Effector memory CD4-positive, alpha-beta T cell (primary cell): ENCODE measurements around the gene VSNL1.

Experiments
- DNase-seq, 3 donors: peaks; one replicate each; pipeline ENCODE4 v3.0.0-alpha.2; 2020
- H3K27ac ChIP-seq: 2 replicates; pipeline ENCODE4 v1.7.0; 2013; ENCODE audit warnings: mild to moderate bottlenecking, low read length, moderate library complexity; ENCODE audit not compliant: insufficient read depth, poor library complexity, severe bottlenecking
- H3K27me3 ChIP-seq: replicated peaks from 2 replicates; pipeline ENCODE4 v1.7.0; 2013; ENCODE audit warnings: mild to moderate bottlenecking, low read length; ENCODE audit not compliant: insufficient read depth, control insufficient read depth, poor library complexity, severe bottlenecking
- H3K36me3 ChIP-seq: 2 replicates; pipeline ENCODE4 v1.7.0; 2013; ENCODE audit warnings: mild to moderate bottlenecking, low read length, moderate library complexity; ENCODE audit not compliant: control insufficient read depth, insufficient read depth
- H3K4me1 ChIP-seq: 2 replicates; pipeline ENCODE4 v1.7.0; 2013; ENCODE audit warnings: low read length, mild to moderate bottlenecking; ENCODE audit not compliant: control insufficient read depth, insufficient read depth, poor library complexity, severe bottlenecking
- H3K4me3 ChIP-seq: 2 replicates; pipeline ENCODE4 v1.7.0; 2013; ENCODE audit warnings: low read length, low read depth, mild to moderate bottlenecking; ENCODE audit not compliant: insufficient read depth, poor library complexity, severe bottlenecking
- H3K9me3 ChIP-seq: 2 replicates; pipeline ENCODE4 v1.7.0; 2013; ENCODE audit warnings: mild to moderate bottlenecking, low read length, moderate library complexity; ENCODE audit not compliant: control insufficient read depth

Gene VSNL1

GRCh38 chr2:17521621-17522020, 18.9 kb upstream of the VSNL1 start:
- Histone ChIP-seq H3K4me3 (no peak overlapping the region), H3K27ac (no peak overlapping the region), H3K36me3 (no peaks in the 10 kb centered on the region), H3K4me1 (no peaks in the 10 kb centered on the region), H3K27me3 (no peaks in the 10 kb centered on the region), H3K9me3 (no peaks in the 10 kb centered on the region)
- no peak for DNase-seq

- H3K36me3 ChIP-seq = no peaks in the 10 kb centered on the region
- DNase-seq = no peak
- no peak overlapping the region for H3K27ac ChIP-seq
- H3K4me1 ChIP-seq = no peaks in the 10 kb centered on the region
- no peak overlapping the region for H3K4me3 ChIP-seq
- H3K27me3 ChIP-seq = no peaks in the 10 kb centered on the region
- no peaks in the 10 kb centered on the region for H3K9me3 ChIP-seq
Observed at GRCh38 chr2:17522303-17522702, 18.2 kb upstream of the VSNL1 start.

GRCh38 chr2:17529771-17530170, 10.7 kb upstream of the VSNL1 start:
- no peaks in the 10 kb centered on the region for H3K27me3 ChIP-seq

GRCh38 chr2:17533546-17533945, 7.0 kb upstream of the VSNL1 start:
- Histone ChIP-seq H3K4me1 (no peaks in the 10 kb centered on the region), H3K36me3 (no peaks in the 10 kb centered on the region), H3K27ac (no peak overlapping the region), H3K9me3 (no peaks in the 10 kb centered on the region), H3K27me3 (no peaks in the 10 kb centered on the region), H3K4me3 (no peak overlapping the region)
- DNase-seq = no peak

More at GRCh38 chr2:17529771-17530170, 10.7 kb upstream of the VSNL1 start:
- H3K9me3 ChIP-seq = no peaks in the 10 kb centered on the region
- no peak overlapping the region for H3K27ac ChIP-seq
- no peak overlapping the region for H3K4me3 ChIP-seq
- no peak for DNase-seq
- no peaks in the 10 kb centered on the region for H3K36me3 ChIP-seq
- no peaks in the 10 kb centered on the region for H3K4me1 ChIP-seq

- H3K9me3 ChIP-seq = no peaks in the 10 kb centered on the region
- no peak for DNase-seq
- H3K36me3 ChIP-seq = no peaks in the 10 kb centered on the region
- H3K4me1 ChIP-seq = no peaks in the 10 kb centered on the region
- H3K4me3 ChIP-seq = no peak overlapping the region
- no peak overlapping the region for H3K27ac ChIP-seq
- peaks cover 6% of the 10 kb centered on the region for H3K27me3 ChIP-seq
Observed at GRCh38 chr2:17536416-17536815, 4.1 kb upstream of the VSNL1 start.

- H3K27ac ChIP-seq = no peak overlapping the region
- H3K4me3 ChIP-seq = no peak overlapping the region
- peaks cover 6% of the 10 kb centered on the region for H3K27me3 ChIP-seq
- no peaks in the 10 kb centered on the region for H3K9me3 ChIP-seq
- no peaks in the 10 kb centered on the region for H3K4me1 ChIP-seq
- no peaks in the 10 kb centered on the region for H3K36me3 ChIP-seq
- DNase-seq = no peak
Observed at GRCh38 chr2:17538022-17538843, 2.3 kb upstream of the VSNL1 start.

GRCh38 chr2:17538844-17539554, 1.5 kb upstream of the VSNL1 start:
- Histone ChIP-seq H3K27ac (no peak overlapping the region), H3K4me3 (no peak overlapping the region)

GRCh38 chr2:17539611-17540092, 844 bp upstream of the VSNL1 start:
- DNase-seq = no peak
- Histone ChIP-seq H3K36me3 (no peaks in the 10 kb centered on the region), H3K4me1 (no peaks in the 10 kb centered on the region), H3K27ac (no peak overlapping the region), H3K9me3 (no peaks in the 10 kb centered on the region), H3K27me3 (peaks cover 6% of the 10 kb centered on the region), H3K4me3 (no peak overlapping the region)

More at GRCh38 chr2:17538844-17539554, 1.5 kb upstream of the VSNL1 start:
- Histone ChIP-seq H3K36me3 (no peaks in the 10 kb centered on the region), H3K27me3 (peaks cover 6% of the 10 kb centered on the region), H3K9me3 (no peaks in the 10 kb centered on the region), H3K4me1 (no peaks in the 10 kb centered on the region)
- DNase-seq = no peak

GRCh38 chr2:17540813-17541530, 476 bp downstream of the VSNL1 start:
- Histone ChIP-seq H3K27me3 (peaks cover 6% of the 10 kb centered on the region), H3K27ac (no peak overlapping the region), H3K9me3 (no peaks in the 10 kb centered on the region), H3K4me1 (no peaks in the 10 kb centered on the region), H3K4me3 (no peak overlapping the region), H3K36me3 (no peaks in the 10 kb centered on the region)
- DNase-seq = no peak
